NB4 (cell line): ENCODE results near the gene STRIP1.

Experiments
- MAX ChIP-seq: IDR thresholded peaks from 2 replicates; pipeline ENCODE4 v1.6.1; 2011; ENCODE audit warnings: low read depth, low read length
- MYC ChIP-seq: IDR thresholded peaks from 2 replicates; pipeline ENCODE4 v1.6.1; 2011; ENCODE audit warnings: low read depth, low read length
- POLR2A ChIP-seq: IDR thresholded peaks from 2 replicates; pipeline ENCODE4 v1.6.1; 2011; ENCODE audit warnings: mild to moderate bottlenecking; ENCODE audit not compliant: insufficient read length; ENCODE audit errors: extremely low read depth
- TF ChIP-seq, protein P1 (sequence below): IDR thresholded peaks from one replicate; pipeline ENCODE4 v1.5.1; 2012; ENCODE audit warnings: low read depth, low read length

DNA sequence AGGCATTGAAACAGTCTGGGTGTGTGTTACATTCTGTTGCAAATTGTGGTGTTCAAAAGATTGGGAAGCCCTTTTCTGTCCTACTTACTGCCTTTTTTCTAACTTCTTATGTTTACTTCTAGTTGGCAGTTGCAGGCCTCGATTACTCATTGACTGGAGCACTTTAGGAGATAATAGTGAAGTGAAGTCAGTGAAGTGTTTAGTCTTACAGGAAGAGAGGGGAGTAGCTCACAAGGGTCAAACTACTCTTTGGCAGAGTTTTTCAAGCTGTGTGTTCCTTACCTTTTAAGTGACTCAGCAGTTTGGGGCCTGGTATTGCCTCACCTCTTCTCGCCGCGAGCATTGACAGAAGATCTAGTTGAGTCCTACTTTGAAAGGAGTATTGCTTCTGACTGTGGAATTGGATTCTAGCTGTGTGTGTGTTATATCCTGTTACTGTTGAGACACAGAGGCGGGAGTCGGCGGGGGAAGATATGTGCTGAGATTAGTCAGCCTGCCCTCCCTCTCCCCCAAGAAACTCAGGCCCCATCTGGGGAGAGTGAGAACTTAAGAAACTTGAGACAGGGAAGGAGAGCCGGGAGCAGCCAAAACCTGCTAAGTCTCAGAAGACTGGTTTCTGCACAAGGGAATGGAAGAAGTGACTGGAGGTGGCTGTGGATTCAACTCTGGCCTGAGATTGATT is 30.5 kb upstream of the STRIP1 start:
- TF ChIP-seq, protein P1, sequence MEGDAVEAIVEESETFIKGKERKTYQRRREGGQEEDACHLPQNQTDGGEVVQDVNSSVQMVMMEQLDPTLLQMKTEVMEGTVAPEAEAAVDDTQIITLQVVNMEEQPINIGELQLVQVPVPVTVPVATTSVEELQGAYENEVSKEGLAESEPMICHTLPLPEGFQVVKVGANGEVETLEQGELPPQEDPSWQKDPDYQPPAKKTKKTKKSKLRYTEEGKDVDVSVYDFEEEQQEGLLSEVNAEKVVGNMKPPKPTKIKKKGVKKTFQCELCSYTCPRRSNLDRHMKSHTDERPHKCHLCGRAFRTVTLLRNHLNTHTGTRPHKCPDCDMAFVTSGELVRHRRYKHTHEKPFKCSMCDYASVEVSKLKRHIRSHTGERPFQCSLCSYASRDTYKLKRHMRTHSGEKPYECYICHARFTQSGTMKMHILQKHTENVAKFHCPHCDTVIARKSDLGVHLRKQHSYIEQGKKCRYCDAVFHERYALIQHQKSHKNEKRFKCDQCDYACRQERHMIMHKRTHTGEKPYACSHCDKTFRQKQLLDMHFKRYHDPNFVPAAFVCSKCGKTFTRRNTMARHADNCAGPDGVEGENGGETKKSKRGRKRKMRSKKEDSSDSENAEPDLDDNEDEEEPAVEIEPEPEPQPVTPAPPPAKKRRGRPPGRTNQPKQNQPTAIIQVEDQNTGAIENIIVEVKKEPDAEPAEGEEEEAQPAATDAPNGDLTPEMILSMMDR: no peak
- TF ChIP-seq POLR2A (no peak), MYC (no peak), MAX (no peak)
